NCI-H82 treated with DMSO at 0.1 percent for 48 hours (cell line): Measurements from ENCODE around the gene EPHA7.

Experiments
- DNase-seq: peaks from one replicate; lab custom pipeline; 2025; ENCODE audit not compliant: unreplicated experiment; lab: John Stamatoyannopoulos, UW

Gene EPHA7

DNA sequence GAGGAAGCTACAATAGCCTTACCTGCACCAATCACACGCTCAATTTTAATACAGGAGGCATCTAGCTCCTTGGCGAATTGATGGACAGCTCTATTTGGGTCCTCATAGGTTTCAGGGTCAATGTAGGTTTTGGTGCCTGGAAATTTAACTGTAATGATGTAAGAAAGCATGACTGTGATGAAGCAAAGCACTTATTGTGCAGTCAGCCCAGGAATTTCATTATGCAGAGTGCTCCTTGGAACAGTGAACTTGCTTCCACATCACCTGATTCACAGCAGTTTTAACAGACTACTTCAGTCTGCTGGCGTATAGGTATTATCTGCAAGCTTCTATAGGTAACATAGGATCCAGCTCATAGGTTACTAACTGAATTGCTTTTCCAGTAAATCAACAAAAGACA is 160.0 kb downstream of the EPHA7 start:
- no peak for DNase-seq

DNA sequence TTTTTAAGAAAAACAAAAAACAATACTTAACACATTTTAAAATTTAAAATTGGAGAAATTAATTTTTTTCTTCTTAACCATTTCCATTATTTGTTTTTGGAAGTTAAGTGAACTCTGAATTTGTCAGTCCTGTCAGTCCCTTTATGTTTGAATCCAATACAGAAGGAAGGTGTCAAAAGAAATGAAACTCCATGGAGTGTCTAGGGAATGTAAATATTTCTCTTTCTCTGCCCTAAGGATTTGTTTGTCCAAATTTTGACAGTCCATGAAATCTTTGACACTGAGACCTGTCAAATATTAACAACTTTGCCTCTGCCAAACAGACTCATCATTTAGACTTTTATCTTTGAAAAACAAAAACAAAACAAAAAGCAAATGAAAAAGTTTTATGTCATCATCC is 166.4 kb downstream of the EPHA7 start:
- DNase-seq = no peak

DNA sequence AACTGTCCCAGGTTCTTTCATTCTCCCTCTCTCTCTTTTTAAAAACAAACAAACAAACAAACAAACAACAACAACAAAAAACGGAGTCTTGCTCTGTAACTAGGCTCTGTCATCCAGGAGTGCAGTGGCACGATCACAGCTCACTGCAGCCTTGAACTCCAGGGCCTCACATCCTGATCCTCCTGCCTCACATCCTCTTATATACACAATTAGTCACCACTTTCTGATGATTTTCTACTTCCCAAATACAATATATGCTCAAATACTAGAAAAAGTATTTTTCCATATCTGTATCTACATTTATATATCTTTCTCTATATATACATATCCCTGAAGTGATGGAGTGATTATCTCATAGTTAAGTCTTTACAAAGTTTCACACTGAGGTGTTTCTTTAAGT is 170.7 kb downstream of the EPHA7 start:
- DNase-seq = no peak

DNA sequence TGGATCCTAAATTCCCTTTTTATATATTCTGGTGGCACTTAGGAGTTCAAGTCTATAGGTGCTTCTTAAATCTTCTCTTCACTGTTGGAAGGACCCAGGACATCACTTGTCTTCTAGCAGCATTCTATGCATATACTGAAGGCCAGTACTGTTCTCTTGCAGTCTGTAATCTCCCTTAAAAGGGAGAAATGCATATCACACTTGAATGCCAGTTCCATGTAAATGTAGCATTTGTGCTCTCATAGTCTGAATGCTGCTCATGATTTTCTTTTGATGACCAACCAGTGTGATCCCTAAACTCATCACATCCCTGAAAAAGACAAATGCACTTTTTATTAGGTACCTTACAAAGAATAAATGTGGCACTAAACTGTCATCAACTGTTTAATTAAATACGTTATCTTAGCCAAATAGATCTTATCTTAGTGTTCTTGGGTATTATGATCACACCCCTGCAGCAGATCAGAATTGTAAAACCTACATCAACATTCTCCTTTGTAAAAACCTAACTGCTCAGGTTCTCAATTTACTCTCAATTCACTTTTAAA is 176.1 kb downstream of the EPHA7 start:
- no peak for DNase-seq

DNA sequence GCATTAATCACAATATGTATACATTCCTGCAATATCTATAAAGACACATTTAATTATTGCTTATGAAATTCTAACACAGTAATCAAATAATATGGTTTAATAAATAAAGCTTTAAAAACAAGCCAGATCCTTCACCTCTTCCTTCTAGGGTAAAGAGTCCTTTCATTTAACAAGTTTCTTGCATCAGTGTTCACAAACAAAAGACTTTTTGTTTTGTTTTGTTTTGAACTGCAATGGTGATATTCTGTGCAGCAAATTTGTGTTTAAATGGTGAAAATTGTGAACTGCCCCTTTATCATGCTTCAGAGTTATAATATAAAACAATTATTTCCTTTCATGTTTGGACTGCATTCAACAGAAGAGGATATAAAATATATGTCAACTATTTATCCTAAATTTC is 177.3 kb downstream of the EPHA7 start:
- DNase-seq = no peak

DNA sequence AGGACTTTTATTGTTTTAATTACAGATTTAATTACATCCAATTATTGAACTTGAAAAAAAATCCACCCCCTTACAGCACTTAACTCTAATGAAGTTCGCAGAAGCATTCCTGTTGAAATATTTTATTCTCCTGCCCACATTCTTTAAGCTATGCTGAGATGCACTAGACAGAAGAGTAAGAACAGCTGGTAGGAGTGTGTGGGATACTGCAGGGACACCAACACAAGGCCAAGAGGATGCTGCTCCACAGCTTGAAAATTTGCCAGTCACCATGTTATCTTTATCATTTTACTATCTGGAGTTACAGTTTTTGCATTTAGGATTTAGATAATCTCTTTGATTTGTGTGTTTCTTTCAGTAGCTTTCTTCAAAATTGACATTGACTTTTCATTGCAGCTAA is 180.7 kb downstream of the EPHA7 start:
- DNase-seq = no peak

DNA sequence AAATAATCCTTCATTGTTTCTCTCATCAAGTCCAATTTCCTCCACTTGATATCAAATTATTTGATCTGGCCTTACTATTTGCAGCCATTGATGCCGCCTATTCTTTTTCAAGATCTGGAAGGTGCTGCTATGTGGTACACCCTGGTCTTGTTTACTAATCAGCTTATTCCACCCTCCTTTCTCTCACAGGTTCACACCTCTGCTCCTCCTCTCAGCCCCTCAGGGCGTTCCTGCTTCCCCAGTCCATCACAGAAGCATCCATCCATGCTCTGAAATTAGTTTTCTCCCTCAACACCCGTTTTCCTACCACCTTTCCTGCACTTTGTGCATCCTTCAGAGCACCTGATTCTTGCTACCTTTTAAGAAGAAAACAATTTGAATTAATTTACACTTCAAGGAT is 183.6 kb downstream of the EPHA7 start:
- no peak for DNase-seq

DNA sequence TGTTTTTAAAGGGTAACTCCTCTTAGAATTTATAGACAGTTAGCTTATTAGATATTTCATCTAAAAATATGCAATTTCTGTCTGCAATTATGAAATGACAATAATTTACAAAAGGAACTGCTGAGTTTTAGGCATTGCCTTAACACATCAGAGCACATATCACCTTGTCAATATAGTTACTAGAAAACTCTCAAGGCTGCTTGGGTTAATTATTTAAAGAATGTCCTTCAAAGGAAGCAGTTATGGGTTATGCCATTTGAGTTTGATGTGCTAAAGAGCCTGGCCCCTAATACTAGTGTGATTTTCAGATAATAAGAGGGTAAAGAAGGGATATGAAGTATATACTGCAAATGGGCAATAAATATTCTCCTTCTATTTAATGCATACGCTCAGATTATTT is 192.5 kb downstream of the EPHA7 start:
- no peak for DNase-seq

DNA sequence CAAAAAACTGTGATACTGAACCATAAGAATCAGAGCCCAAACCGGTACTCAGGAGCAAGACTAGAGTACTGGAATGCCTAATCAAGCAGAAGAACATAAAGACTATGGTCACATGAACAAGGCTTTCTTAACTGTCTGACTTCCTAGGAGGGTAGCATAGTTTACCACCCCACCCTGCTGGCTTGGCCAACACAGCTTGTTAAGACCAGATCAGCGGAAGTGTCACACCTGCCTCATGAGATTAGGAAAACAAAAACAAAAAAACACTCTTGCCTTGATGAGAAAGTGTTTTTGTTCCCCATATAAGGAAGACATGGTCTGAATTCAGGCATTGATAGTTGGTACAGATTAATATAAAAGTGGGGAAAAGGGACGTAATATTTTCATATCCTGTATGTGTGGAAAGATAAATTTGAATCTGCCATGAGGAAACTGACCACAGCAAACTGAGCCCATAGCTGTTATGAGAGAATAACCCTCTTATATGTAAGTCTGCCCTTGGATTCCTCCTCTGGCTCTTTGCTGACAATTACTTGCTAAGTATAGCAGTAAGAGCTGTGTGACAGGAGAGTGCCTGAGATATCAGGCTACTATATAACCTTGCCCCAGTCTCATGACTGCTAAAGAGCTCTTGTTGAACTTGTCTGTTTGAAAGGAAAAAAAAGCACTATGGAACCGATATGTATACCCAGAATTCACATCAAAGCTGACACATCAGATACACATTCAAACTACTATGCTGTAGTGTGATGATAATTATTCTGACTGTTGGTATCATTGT is 197.1 kb downstream of the EPHA7 start:
- no peak for DNase-seq

DNA sequence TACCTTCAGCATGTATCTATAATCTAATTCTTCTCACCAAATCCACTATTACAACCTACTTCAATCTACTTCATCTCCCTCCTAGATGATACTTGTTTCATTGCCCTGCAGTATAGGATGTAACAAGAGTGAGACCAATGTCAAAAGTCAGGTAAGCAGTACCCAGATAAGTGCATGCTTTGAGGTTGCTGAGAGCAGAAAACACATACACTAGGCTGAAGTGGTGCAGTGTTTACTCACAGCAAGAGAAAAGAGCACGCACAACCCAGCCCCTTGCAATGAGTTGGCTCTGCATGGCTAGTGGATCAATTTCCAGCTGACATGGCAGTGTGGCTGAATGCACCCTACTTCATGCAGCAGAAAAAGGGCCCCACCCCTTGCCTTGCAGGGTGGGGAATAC is 199.9 kb downstream of the EPHA7 start:
- DNase-seq = no peak

DNA sequence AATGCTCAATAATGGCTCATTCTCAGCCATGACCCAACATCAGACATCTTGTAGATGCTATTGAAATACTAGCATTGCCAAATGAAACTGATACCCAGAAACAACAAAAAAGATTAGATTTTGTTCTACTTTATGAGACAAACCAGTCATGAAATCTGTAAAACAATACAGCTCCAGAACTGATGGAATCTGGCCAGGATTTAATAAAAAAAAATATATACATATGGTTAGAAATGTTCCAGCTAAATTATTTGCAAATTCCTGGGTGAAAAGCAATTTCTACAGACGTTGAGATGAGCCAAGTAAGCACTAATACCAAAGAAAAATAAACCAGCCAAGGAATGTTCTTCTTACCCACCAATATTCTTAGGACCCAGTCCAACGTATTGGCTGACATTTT is 201.3 kb downstream of the EPHA7 start:
- DNase-seq = no peak

DNA sequence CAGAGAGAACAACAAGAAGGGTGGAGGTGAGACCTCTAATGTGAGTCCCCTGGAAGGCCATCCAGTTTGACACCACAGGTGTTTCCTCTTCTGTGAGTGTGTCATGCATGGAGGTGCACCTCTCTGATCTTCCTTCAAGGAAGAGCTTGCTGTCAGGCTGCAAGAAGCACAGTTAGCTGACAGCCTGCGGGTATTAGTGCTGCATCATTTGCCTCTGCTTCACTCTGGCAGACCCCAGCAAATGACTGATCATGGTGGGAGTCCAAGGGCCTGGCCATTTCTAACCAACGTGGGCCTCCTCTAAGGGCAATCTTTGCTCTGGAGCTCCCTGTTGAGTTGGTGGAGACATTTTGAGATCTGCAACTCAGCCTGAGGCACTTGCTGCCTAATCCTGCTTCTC is 206.3 kb downstream of the EPHA7 start:
- DNase-seq = no peak

DNA sequence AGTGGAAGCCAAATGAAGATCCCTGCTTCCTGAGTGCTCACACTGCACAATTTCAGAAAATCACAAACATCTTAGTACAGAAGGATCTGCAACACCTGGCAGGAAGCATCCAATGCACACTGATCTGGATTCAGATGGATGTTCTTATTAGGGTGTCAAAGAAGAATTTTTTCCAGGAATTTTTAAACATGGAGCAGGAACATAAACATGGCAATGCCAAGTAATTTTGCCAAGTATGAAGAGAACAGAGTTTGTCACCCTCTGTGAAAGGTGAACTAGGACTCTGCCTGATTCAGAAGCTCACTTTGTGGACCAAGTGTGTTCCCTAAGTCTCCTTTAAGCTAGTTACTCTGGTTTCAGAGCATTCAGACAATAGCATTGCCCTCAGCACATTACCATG is 208.5 kb downstream of the EPHA7 start:
- DNase-seq = no peak

DNA sequence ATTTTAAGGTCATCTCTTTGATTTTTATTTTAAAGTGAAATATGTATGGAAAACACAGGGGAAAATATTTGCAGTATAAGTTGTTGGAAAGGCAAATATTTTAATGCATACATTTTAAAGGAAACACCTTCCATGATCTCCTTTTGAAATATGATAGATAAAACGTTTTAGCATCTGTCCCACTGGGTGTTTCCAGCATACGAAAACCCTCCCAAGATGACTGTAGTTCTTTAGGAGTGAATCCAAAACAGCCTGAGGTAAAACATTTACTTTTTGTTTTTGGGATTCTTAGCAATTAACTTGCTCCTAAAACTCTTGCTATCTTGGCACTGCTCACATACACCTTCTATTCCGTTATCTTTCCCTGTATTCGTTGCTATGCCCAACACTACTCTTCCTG is 210.0 kb downstream of the EPHA7 start:
- no peak for DNase-seq

DNA sequence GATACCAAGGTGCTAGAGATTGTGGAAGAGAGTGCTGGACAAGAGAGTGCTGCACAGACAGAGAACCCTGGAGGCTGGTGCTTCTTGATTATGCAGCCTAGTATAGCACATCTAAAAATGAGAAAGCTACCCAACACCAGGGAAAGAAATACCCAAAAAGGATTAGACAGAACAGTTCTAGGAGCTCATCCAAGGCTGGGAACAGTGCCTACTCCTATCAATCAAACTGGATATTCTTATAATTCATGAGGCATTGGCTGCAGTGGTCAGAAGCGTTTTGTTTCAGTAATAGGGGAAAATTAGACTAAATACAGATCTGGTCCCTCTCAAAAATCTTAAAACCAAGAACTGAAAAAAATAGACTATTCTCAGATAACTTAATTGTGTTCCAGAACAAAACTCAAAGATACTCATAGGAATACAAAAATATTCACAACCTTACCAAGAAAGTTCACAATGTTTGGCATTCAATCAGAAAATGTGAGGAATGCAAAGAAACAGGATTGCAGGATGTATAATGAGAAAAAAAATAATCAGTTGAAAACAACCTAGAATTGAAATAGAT is 222.9 kb downstream of the EPHA7 start:
- DNase-seq = no peak

DNA sequence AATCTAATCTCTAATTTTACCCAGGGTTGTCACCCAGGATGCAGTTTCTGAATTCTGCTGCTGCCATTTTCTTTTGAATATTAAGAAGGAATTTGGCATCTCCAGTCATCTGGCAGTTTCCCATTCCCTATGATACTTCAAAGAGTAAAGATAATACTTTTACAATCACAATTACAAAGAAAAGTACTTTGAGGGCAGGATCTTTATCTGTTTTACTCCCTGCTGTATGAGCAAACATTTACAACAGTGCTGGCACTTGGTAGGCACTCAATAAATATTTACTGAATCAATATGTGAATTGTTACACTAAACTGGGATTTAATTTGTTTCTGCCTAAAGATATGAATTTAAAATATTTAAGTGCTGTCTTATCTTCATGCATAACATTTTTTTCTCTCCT is 224.9 kb downstream of the EPHA7 start:
- no peak for DNase-seq

DNA sequence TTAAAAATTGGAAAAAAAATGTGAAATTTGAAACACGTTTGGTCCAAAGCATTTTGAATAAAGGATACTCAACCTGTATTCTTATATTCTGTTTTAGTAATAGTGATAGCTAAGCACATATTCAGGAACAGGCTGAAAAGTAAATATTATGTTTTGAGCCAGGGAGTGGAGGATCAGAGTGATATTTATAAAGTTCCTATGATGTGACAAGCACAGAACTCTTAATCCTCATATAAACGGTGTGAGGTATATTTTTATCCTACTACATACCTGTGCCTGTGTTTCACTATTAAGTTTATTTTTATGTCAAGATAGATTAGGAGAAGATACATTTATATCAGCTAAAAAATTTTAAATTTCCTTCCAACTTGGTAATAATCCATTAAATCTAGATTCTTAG is 225.5 kb downstream of the EPHA7 start:
- DNase-seq = no peak
